Psoas muscle (tissue), 8 donors: ENCODE measurements around the gene ULK2. TPM values are rescaled to one million over a fixed set of nuclear protein-coding genes. Genes with fewer than 3 reads are reported as not detected.

Experiments used
- ATAC-seq, 4 donors: fragments of 200-7000 bp; cut with Tn5 transposase; one replicate each; pipeline ENCODE4 v1.9.1; 2020; ENCODE audit warnings: moderate library complexity in 3 of 4, mild to moderate bottlenecking in 2 of 4
- DNase-seq, 2 donors: peaks; one replicate each; pipeline ENCODE4 v3.0.0-alpha.2; 2020
- H3K27ac ChIP-seq: fragments of 200-600 bp; one replicate; pipeline ENCODE4 v1.8.0; 2022
- H3K27me3 ChIP-seq, 3 donors: fragments of 200-600 bp in 1 of 3; one replicate each; pipeline versions ENCODE4 v1.6.1 to v1.8.0; 2013 to 2022; ENCODE audit warnings: low read length in 2 of 3, mild to moderate bottlenecking in 2 of 3, moderate library complexity in 1 of 3; ENCODE audit not compliant: insufficient read depth in 3 of 3
- H3K36me3 ChIP-seq, 2 donors: fragments of 200-600 bp in 1 of 2; one replicate each; pipeline versions ENCODE4 v1.6.1 to v1.8.0; 2013 to 2022; ENCODE audit warnings: low read depth in 1 of 2, mild to moderate bottlenecking in 1 of 2, moderate library complexity in 1 of 2; ENCODE audit not compliant: insufficient read depth in 1 of 2
- H3K4me1 ChIP-seq: fragments of 200-600 bp; one replicate; pipeline ENCODE4 v1.8.0; 2022
- H3K4me3 ChIP-seq: fragments of 200-600 bp; one replicate; pipeline ENCODE4 v1.8.0; 2022; ENCODE audit warnings: mild to moderate bottlenecking
- H3K9me3 ChIP-seq: fragments of 200-600 bp; one replicate; pipeline ENCODE4 v1.8.0; 2022
- WGBS, 3 donors: extraction: QIAGEN DNeasy Blood & Tissue Kit; methylation state at CpG; one replicate each; pipeline versions ENCODE4 v1.1.6 to v1.1.7; 2013; 5-methylcytosine and 5-hydroxymethylcytosine counted together
- intact Hi-C, 2 donors: fragments of 100-400 bp; cut with DNase I; formaldehyde crosslinking; loops; one replicate each; pipeline versions ENCODE4 v1.11.0 to v1.14.2; 2022
- polyA plus RNA-seq, 3 donors: library from polyadenylated mRNA; stranded (reverse); fragments of 200-250 nt; gene quantifications; one replicate each; pipeline ENCODE4 v1.2.3, GENCODE V29; 2013
- total RNA-seq, 4 donors: library from RNA; stranded (reverse); fragmentation: NEBNext Ultra II Directional in 2 of 4; extraction: Animal tissue kit (Norgen Biotek cat#: 25700) in 2 of 4; gene quantifications; one replicate each; pipeline versions ENCODE4 v1.2.1 to v1.2.4, GENCODE V29; 2021 to 2023
- TF ChIP-seq, protein P1 (sequence below): fragments of 200-600 bp; IDR thresholded peaks from one replicate; pipeline ENCODE4 v1.8.0; 2022; ENCODE audit warnings: antibody characterized with exemption
- donor health status: healthy with polysubstance abuse.
- donor health status: DM: no; HTN: no; CAD: no; lungs with moderate emphysema.
- donor health status: Bipolar disorder and iron deficiency.
- donor health status: healthy.
- donor health status: DM: yes; HTN: yes; CAD: no.
- donor health status: DM: no; HTN: no; CAD: no.
- donor health status: DM: no; HTN: no; CAD: no.
- donor health status: DM: yes; HTN: yes; CAD: no.

Gene ULK2
- total and polyA plus RNA-seq, 7 donors = 2.1 to 19.1 (median 12.8) TPM

DNA sequence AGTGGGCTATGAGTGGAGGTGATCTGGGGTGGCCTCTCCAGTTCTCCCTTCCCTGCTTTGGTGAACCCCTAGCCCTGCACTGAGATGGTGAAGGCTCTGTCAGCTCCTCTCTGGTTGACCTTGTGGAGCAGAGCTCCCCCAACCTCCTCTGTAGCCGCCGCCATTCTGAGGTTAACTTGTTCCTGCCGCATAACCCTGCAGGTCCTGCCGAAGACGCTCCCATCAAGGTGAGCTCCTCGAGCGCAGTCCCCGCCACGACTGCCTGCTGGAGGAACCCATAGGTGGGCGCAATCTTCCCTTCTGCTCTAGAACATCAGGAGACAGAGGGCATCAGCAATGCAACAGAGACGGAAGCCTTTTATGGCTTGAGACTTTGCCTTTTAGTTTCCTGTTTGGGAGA, 136.1 kb downstream of the ULK2 start:
- ATAC-seq (no peak), DNase-seq (no peak)
- 95 to 97% (median 97%) methylated on average over 11 of the region's 11 CpGs for WGBS, 3 donors
- intact Hi-C loops = no loop called here
- TF ChIP-seq, protein P1, sequence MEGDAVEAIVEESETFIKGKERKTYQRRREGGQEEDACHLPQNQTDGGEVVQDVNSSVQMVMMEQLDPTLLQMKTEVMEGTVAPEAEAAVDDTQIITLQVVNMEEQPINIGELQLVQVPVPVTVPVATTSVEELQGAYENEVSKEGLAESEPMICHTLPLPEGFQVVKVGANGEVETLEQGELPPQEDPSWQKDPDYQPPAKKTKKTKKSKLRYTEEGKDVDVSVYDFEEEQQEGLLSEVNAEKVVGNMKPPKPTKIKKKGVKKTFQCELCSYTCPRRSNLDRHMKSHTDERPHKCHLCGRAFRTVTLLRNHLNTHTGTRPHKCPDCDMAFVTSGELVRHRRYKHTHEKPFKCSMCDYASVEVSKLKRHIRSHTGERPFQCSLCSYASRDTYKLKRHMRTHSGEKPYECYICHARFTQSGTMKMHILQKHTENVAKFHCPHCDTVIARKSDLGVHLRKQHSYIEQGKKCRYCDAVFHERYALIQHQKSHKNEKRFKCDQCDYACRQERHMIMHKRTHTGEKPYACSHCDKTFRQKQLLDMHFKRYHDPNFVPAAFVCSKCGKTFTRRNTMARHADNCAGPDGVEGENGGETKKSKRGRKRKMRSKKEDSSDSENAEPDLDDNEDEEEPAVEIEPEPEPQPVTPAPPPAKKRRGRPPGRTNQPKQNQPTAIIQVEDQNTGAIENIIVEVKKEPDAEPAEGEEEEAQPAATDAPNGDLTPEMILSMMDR = no peak
- no peaks in the 10 kb centered on the region for H3K27me3 ChIP-seq
- H3K9me3 ChIP-seq = no peaks in the 10 kb centered on the region
- H3K27ac ChIP-seq = no peak overlapping the region
- no peaks in the 10 kb centered on the region for H3K36me3 ChIP-seq
- H3K4me1 ChIP-seq = peaks cover 22% of the 10 kb centered on the region
- H3K4me3 ChIP-seq = no peak overlapping the region

DNA sequence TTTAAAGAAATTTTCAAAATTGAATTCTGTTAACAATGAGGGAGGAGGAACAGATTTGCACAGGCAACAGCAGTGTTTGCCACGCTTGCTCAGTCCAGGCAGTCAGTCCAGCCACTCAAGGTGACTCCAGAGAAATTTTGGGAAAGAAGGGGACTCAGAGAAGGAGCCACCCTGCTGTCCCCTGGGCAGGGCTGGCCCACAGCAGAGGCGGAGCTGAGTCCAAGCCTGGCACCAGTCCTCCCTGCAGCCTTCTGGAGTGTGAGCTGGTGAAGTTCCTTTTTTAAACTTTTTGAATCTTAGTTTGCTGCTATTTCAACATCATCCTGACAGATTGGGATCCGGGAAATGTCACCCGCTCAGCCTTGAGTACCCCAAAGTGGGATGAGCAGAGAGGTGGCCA, 136.9 kb downstream of the ULK2 start:
- Histone ChIP-seq H3K36me3 (no peaks in the 10 kb centered on the region), H3K4me1 (peaks cover 23% of the 10 kb centered on the region), H3K4me3 (no peak overlapping the region), H3K27me3 (no peaks in the 10 kb centered on the region), H3K9me3 (no peaks in the 10 kb centered on the region), H3K27ac (no peak overlapping the region)
- intact Hi-C loops = no loop called here
- DNase-seq (no peak), ATAC-seq (no peak)
- TF ChIP-seq, protein P1 = no peak
- WGBS, 3 donors = 61 to 71% (median 64%) methylated on average over 4 of the region's 4 CpGs

DNA sequence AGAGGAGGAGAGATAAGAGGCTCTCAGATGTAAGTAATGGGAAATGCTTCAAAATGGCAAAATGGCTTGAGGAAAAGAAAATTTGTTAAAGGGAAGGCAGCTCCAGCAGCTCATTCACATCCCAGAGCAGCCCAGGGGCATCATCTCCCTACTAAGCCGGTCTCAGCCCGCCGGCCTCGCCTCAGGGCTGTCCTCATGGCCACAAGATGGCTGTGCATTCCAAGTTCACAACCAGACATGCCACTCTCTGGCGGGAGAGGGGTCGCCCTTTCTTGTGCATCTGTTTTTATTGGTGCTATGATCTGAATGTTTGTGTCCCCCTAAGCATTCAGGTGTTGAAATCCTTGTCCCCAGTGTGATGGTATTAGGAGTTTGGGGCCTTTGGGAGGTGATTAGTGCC, 137.8 kb downstream of the ULK2 start:
- ATAC-seq (no peak), DNase-seq (no peak)
- 97 to 99% (median 98%) methylated on average over 6 of the region's 6 CpGs for WGBS, 3 donors
- Histone ChIP-seq H3K27me3 (no peaks in the 10 kb centered on the region), H3K36me3 (no peaks in the 10 kb centered on the region), H3K27ac (peak overlapping the region; percentile 13), H3K4me3 (no peak overlapping the region), H3K9me3 (no peaks in the 10 kb centered on the region), H3K4me1 (peaks cover 23% of the 10 kb centered on the region)
- TF ChIP-seq, protein P1 = no peak
- intact Hi-C loops = no loop called here

DNA sequence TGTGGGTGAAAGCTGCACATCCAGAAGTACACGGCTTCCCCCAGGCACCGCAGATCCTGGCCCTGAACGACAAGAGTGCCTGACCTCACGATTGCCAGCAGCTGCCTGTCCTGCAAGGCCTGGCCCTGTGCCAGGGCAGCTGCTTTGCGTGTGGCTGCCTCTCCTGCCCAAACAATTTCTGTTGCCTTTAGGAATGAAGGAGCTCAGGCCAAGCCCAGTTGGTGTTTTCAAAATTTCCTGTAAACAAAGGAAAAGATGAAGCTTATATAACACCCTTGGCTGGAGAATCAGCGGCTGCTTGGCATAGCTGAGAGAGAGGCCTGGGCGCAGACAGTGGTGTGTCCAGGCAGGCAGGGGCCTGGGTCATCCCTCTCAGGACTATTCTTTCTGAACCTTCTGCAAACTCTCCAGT, 139.6 kb downstream of the ULK2 start:
- TF ChIP-seq, protein P1 = no peak
- DNase-seq = peak; percentile 92 to 95
- H3K36me3 ChIP-seq = no peaks in the 10 kb centered on the region
- no peaks in the 10 kb centered on the region for H3K27me3 ChIP-seq
- H3K4me1 ChIP-seq = peaks cover 33% of the 10 kb centered on the region
- H3K4me3 ChIP-seq = no peak overlapping the region
- H3K27ac ChIP-seq = peak overlapping the region; percentile 91
- intact Hi-C loops = no loop called here
- 2 to 7% (median 3%) methylated on average over 7 of the region's 7 CpGs for WGBS, 3 donors
- no peaks in the 10 kb centered on the region for H3K9me3 ChIP-seq
- peak; percentile 82 to 90 (median 84) for ATAC-seq

DNA sequence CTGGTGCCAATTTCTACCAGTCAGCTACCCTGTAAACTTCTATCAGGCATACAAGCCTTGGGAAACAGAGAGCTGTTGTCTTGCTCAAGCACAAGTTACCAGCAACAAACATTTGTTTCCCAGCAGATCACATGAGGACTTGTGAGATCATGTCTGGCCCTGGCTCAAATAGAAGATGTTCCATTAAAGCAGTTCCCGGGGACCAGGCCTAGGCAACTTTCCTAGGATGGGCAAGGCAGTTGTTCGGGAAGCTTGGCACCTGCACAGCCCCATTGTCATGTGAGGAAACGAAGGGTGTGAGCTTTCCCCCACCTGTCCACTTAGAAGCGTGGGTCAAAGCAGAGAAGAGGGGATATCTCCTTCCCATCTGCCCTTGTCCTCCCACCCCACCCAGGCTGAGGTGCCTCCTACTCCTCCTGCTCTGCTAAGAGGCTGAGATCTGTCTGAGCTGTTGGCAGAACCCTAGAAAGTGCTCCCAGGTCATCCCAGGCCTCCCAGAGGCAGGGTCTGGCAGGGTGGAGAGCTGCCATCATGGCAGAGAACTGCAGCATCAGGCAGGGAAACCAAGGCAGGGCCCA, 140.1 kb downstream of the ULK2 start:
- H3K4me3 ChIP-seq = no peak overlapping the region
- WGBS, 3 donors = 10 to 16% (median 12%) methylated on average over 4 of the region's 4 CpGs
- H3K36me3 ChIP-seq = no peaks in the 10 kb centered on the region
- no peaks in the 10 kb centered on the region for H3K9me3 ChIP-seq
- peak; percentile 68 to 79 for DNase-seq
- H3K4me1 ChIP-seq = peaks cover 33% of the 10 kb centered on the region
- intact Hi-C loops = no loop called here
- H3K27me3 ChIP-seq = no peaks in the 10 kb centered on the region
- peak; percentile 67 to 82 (median 78) for ATAC-seq
- TF ChIP-seq, protein P1 = no peak
- H3K27ac ChIP-seq = peak overlapping the region; percentile 91
